Loucy (cell line): Measurements from ENCODE around the gene FBLIM1.

Experiments
- EZH2phosphoT487 ChIP-seq: fragments of 200-600 bp; IDR thresholded peaks from 2 replicates; pipeline ENCODE4 v1.6.1; 2018; ENCODE audit warnings: antibody characterized with exemption, mild to moderate bottlenecking, moderate library complexity, borderline replicate concordance
- TF ChIP-seq, protein P1 (sequence below): fragments of 200-600 bp; sonication (generic); conservative IDR thresholded peaks from 2 replicates; pipeline ENCODE4 v1.5.1; 2014; ENCODE audit warnings: mild to moderate bottlenecking, antibody characterized with exemption, low read length

DNA sequence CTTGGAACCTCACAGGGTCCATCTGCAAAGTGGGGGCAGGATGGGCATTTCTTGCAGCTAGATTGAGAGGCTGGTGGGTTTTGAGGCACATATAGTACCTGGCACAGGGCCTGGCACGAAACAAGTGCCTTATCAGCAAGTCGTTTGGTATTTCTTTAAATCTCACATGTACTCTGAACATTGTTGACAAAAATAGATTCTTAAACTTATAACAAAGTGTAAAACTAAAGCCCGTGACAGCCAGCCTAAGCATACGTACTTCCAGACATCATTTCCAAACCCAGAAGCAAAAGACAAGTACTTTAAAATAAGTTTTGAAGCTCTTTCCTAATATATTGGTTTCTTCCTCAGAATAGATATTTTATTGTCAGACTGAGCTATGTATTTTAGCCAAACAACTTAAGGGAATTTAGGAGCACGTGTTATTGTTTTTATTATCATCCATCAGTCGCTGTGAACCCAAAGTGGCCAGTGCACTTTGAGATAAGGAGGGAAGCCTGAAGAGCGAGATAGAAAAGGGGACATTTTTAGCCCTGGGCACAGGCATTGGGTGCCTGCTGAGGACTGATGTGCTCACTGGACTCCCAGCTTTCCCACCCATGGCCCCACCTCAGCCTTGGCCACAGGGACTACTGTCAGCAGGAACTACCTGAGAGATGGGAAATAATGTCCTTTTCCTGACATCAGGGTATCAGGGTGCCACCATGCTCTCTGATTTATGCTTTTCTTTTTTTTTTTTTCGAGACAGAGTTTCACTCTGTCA, 3.0 kb downstream of the FBLIM1 start:
- TF ChIP-seq, protein P1, sequence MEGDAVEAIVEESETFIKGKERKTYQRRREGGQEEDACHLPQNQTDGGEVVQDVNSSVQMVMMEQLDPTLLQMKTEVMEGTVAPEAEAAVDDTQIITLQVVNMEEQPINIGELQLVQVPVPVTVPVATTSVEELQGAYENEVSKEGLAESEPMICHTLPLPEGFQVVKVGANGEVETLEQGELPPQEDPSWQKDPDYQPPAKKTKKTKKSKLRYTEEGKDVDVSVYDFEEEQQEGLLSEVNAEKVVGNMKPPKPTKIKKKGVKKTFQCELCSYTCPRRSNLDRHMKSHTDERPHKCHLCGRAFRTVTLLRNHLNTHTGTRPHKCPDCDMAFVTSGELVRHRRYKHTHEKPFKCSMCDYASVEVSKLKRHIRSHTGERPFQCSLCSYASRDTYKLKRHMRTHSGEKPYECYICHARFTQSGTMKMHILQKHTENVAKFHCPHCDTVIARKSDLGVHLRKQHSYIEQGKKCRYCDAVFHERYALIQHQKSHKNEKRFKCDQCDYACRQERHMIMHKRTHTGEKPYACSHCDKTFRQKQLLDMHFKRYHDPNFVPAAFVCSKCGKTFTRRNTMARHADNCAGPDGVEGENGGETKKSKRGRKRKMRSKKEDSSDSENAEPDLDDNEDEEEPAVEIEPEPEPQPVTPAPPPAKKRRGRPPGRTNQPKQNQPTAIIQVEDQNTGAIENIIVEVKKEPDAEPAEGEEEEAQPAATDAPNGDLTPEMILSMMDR, result no peak
- TF ChIP-seq EZH2phosphoT487, result no peak
